HUES64 (cell line): ENCODE measurements around the gene TWNK.

Experiments
- H3K27ac ChIP-seq: 2 replicates; pipeline ENCODE4 v1.7.0; 2013; ENCODE audit warnings: low read depth, low read length, inconsistent platforms
- H3K27me3 ChIP-seq: 2 replicates; pipeline ENCODE4 v1.6.1; 2013; ENCODE audit warnings: mild to moderate bottlenecking, low read length; ENCODE audit not compliant: insufficient read depth
- H3K36me3 ChIP-seq: 2 replicates; pipeline ENCODE4 v1.6.1; 2013; ENCODE audit warnings: mild to moderate bottlenecking, low read length; ENCODE audit not compliant: insufficient read depth
- H3K4me1 ChIP-seq: 2 replicates; pipeline ENCODE4 v1.6.1; 2013; ENCODE audit warnings: mild to moderate bottlenecking, low read length, moderate library complexity; ENCODE audit not compliant: insufficient read depth
- H3K4me3 ChIP-seq: 2 replicates; pipeline ENCODE4 v1.5.1; 2013; ENCODE audit warnings: mild to moderate bottlenecking, low read length, moderate library complexity
- H3K9ac ChIP-seq: 2 replicates; pipeline ENCODE4 v1.6.1; 2013; ENCODE audit warnings: mild to moderate bottlenecking, low read depth, low read length
- H3K9me3 ChIP-seq: 2 replicates; pipeline ENCODE4 v1.6.1; 2013; ENCODE audit warnings: low read depth, low read length; ENCODE audit not compliant: insufficient read depth
- WGBS: fragments of 150-250, 120-280 bp; methylation state at CpG from one replicate; pipeline ENCODE4 v1.1.7; 2013; ENCODE audit warnings: missing lambda C conversion rate; 5-methylcytosine and 5-hydroxymethylcytosine counted together

TWNK gene

DNA sequence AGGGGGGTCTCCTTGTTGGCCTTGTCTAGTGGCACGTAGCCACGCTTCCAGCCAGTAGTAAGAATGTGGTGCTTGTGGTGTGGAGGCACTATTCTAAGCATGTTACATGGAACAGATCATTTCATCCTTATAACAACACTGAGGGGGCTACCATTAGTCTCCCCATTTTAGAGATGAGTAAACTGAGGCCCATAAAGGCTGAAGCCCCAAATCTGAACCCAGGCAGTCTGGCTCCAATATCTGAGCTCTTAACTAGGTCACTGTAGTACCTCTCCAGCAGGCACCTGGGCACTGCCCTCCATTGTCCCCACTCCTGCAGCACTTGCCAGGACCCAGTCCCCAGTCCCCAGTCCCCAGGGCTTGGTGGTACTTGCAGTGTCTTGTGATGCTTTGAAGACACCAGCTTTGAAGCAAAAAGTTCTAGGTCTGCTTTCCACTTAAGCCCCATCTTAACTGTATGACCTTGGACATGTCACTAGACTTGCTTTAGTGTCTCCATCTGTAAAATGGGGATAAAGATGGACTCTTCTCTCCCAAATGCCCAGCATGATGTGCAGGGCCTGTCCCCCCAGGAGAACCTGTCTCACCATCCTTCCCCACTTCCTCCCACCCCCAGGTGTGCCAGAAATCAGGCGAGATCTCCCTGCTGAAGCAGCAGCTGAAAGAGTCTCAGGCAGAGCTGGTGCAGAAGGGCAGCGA, 18.7 kb downstream of the TWNK start:
- no peaks in the 10 kb centered on the region for H3K27me3 ChIP-seq
- H3K36me3 ChIP-seq = peaks cover 49% of the 10 kb centered on the region
- peaks cover 5% of the 10 kb centered on the region; the same call in 1 of the 2 replicates for H3K4me1 ChIP-seq
- H3K4me3 ChIP-seq = no peak overlapping the region
- no peak overlapping the region for H3K27ac ChIP-seq
- H3K9me3 ChIP-seq = no peaks in the 10 kb centered on the region
- WGBS = 94% methylated on average over 3 of the region's 4 CpGs
- no peak overlapping the region for H3K9ac ChIP-seq

GRCh38 chr10:101006593-101007098, 19.3 kb downstream of the TWNK start:
- H3K9ac ChIP-seq = no peak overlapping the region

GRCh38 chr10:101007099-101007711, 19.9 kb downstream of the TWNK start:
- peaks cover 49% of the 10 kb centered on the region for H3K36me3 ChIP-seq
- no peak overlapping the region for H3K9ac ChIP-seq
- 89% methylated on average over 11 of the region's 11 CpGs for WGBS
- H3K4me3 ChIP-seq = no peak overlapping the region
- H3K9me3 ChIP-seq = no peaks in the 10 kb centered on the region
- no peak overlapping the region for H3K27ac ChIP-seq
- no peaks in the 10 kb centered on the region for H3K27me3 ChIP-seq
- H3K4me1 ChIP-seq = no peaks in the 10 kb centered on the region

More at GRCh38 chr10:101006593-101007098, 19.3 kb downstream of the TWNK start:
- no peaks in the 10 kb centered on the region for H3K9me3 ChIP-seq
- H3K4me3 ChIP-seq = no peak overlapping the region
- H3K27me3 ChIP-seq = no peaks in the 10 kb centered on the region
- no peaks in the 10 kb centered on the region for H3K4me1 ChIP-seq
- no peak overlapping the region for H3K27ac ChIP-seq
- H3K36me3 ChIP-seq = peaks cover 49% of the 10 kb centered on the region
- 94% methylated on average over 33 of the region's 33 CpGs for WGBS

- Histone ChIP-seq H3K9ac (no peak overlapping the region), H3K9me3 (no peaks in the 10 kb centered on the region), H3K27me3 (no peaks in the 10 kb centered on the region), H3K27ac (no peak overlapping the region), H3K4me3 (no peak overlapping the region), H3K36me3 (peaks cover 40% of the 10 kb centered on the region), H3K4me1 (no peaks in the 10 kb centered on the region)
- WGBS = 81% methylated on average over 13 of the region's 13 CpGs
Measured at GRCh38 chr10:101007915-101008822, 20.8 kb downstream of the TWNK start.

DNA sequence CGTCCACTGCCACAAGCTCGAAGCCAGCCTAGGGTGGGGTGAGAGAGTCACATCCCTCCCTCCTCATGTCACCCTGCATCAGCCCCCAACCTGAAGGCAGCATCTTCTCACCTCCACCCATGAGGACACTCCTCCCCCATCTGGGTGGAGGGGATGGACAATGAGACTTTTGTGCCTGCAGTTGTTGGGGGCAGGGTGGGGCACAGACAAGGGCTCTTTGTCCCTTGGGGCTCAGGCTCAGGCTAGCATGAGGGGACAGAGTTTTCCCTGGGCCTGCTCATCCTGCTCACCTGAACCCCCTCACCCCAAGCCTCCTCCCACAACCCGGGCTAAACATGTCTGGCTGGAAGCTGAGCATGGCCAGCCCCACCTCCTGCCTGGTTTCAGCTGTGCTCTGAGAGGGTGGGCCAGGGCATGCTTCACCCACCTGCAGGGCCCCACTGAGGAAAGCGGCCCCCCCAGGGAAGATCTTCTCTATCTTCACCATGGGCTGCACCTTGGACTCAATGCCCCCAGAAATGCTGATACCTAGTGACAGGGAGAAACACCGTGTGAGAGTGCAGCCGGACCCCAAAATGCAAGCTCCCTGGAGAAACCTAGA, 21.6 kb downstream of the TWNK start:
- Histone ChIP-seq H3K9ac (no peak overlapping the region), H3K4me3 (no peak overlapping the region), H3K36me3 (peaks cover 32% of the 10 kb centered on the region), H3K9me3 (no peaks in the 10 kb centered on the region), H3K27ac (no peak overlapping the region), H3K4me1 (no peaks in the 10 kb centered on the region), H3K27me3 (no peaks in the 10 kb centered on the region)
- WGBS = 90% methylated on average over 6 of the region's 6 CpGs

DNA sequence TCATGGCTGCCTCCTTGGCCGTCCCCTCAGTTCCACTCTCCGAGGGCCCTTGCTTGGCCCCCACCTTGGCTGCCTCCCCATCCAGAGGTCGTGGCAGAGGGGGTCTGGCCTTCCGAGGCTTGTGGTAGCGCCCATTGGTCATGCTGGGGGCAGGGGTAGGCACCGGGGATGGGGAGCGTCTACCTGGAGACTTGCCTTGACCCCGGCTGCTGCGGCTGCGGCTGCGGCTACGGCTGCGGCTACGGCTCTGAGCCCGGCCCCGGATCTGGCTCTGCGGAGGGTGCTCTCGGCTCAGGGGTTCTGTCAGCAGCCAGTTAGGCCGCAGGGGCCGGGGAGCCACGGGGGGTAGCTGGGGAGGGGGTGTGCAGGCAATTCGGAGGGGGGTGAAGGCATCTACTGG, 23.0 kb downstream of the TWNK start:
- Histone ChIP-seq H3K36me3 (peaks cover 22% of the 10 kb centered on the region), H3K9ac (no peak overlapping the region), H3K4me3 (no peak overlapping the region), H3K4me1 (no peaks in the 10 kb centered on the region), H3K27ac (no peak overlapping the region), H3K27me3 (peaks cover 10% of the 10 kb centered on the region), H3K9me3 (no peaks in the 10 kb centered on the region)
- WGBS = 93% methylated on average over 22 of the region's 22 CpGs

GRCh38 chr10:101011517-101012423, 24.4 kb downstream of the TWNK start:
- H3K27me3 ChIP-seq = peaks cover 23% of the 10 kb centered on the region
- peaks cover 7% of the 10 kb centered on the region for H3K36me3 ChIP-seq
- H3K27ac ChIP-seq = no peak overlapping the region
- H3K4me1 ChIP-seq = no peaks in the 10 kb centered on the region
- WGBS = 63% methylated on average over 22 of the region's 22 CpGs
- no peaks in the 10 kb centered on the region for H3K9me3 ChIP-seq
- no peak overlapping the region for H3K4me3 ChIP-seq
- no peak overlapping the region for H3K9ac ChIP-seq

- H3K27me3 ChIP-seq = peaks cover 32% of the 10 kb centered on the region
- 46% methylated on average over 13 of the region's 14 CpGs for WGBS
Measured at GRCh38 chr10:101012525-101013364, 25.4 kb downstream of the TWNK start.

DNA sequence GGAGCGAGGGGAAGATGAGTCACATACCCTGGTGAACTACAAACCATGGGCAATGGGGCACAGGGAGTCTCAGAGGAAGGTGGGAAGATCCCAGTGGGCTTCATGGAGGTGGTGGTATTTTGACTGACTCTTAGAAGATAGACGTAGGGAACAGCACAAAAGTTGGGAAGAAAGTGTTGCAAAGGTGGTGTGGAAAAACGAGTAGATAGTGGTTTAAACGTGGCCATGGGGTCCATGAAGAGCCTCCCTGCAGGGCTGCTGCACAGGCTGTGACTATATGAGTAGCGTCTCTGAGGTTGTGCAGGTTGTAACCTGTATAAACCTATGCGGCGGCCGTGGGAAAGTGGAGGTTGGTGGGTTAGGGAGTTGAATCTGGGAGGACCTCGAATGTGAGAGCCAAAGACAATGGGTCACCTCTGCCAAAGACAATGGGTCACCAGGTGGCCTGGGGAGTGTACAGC, 26.1 kb downstream of the TWNK start:
- Histone ChIP-seq H3K4me3 (no peak overlapping the region), H3K9ac (no peak overlapping the region), H3K27ac (no peak overlapping the region), H3K36me3 (no peaks in the 10 kb centered on the region), H3K9me3 (no peaks in the 10 kb centered on the region), H3K27me3 (peaks cover 39% of the 10 kb centered on the region), H3K4me1 (no peaks in the 10 kb centered on the region)
- 70% methylated on average over 9 of the region's 9 CpGs for WGBS

More at GRCh38 chr10:101012525-101013364, 25.4 kb downstream of the TWNK start:
- Histone ChIP-seq H3K4me1 (no peaks in the 10 kb centered on the region), H3K9ac (no peak overlapping the region), H3K9me3 (no peaks in the 10 kb centered on the region), H3K4me3 (no peak overlapping the region), H3K27ac (no peak overlapping the region), H3K36me3 (no peaks in the 10 kb centered on the region)
